ES-I3 (cell line): ENCODE measurements around the gene SLC9A5.

ENCODE experiments used
- H3K36me3 ChIP-seq: 2 replicates; pipeline ENCODE4 v1.6.1; 2013; ENCODE audit warnings: mild to moderate bottlenecking, low read length, control low read depth, moderate library complexity; ENCODE audit not compliant: insufficient read depth
- H3K4me1 ChIP-seq: 2 replicates; pipeline ENCODE4 v1.6.1; 2013; ENCODE audit warnings: mild to moderate bottlenecking, control low read depth, low read length; ENCODE audit not compliant: insufficient read depth
- H3K9ac ChIP-seq: 2 replicates; pipeline ENCODE4 v1.6.1; 2013; ENCODE audit warnings: low read depth, mild to moderate bottlenecking, low read length, moderate library complexity
- H3K9me3 ChIP-seq: 2 replicates; pipeline ENCODE4 v1.6.1; 2013; ENCODE audit warnings: mild to moderate bottlenecking, low read length, moderate library complexity; ENCODE audit not compliant: control insufficient read depth, insufficient read depth

SLC9A5 gene

GRCh38 chr16:67241008-67241900 lies 7.5 kb upstream of the SLC9A5 start:
- Histone ChIP-seq H3K36me3 (peaks cover 3% of the 10 kb centered on the region; the same call in 1 of the 2 replicates), H3K9me3 (no peaks in the 10 kb centered on the region), H3K9ac (no peak overlapping the region), H3K4me1 (peaks cover 29% of the 10 kb centered on the region)

- peaks cover 29% of the 10 kb centered on the region for H3K4me1 ChIP-seq
- H3K9ac ChIP-seq, result no peak overlapping the region
- peaks cover 3% of the 10 kb centered on the region; the same call in 1 of the 2 replicates for H3K36me3 ChIP-seq
- no peaks in the 10 kb centered on the region for H3K9me3 ChIP-seq
These were observed 6.5 kb upstream of the SLC9A5 start for GRCh38 chr16:67242138-67242730.

GRCh38 chr16:67243481-67243880 lies 5.3 kb upstream of the SLC9A5 start:
- no peak overlapping the region for H3K9ac ChIP-seq
- H3K36me3 ChIP-seq, result peaks cover 3% of the 10 kb centered on the region; the same call in 1 of the 2 replicates
- H3K4me1 ChIP-seq, result peaks cover 33% of the 10 kb centered on the region

GRCh38 chr16:67244387-67245185 lies 4.2 kb upstream of the SLC9A5 start:
- Histone ChIP-seq H3K9ac (peak overlapping the region; percentile 96; the same call in 1 of the 2 replicates), H3K4me1 (peaks cover 37% of the 10 kb centered on the region)

More at GRCh38 chr16:67243481-67243880, 5.3 kb upstream of the SLC9A5 start:
- H3K9me3 ChIP-seq, result no peaks in the 10 kb centered on the region

GRCh38 chr16:67245186-67245585 lies 3.6 kb upstream of the SLC9A5 start:
- Histone ChIP-seq H3K4me1 (peaks cover 37% of the 10 kb centered on the region), H3K36me3 (no peaks in the 10 kb centered on the region), H3K9ac (peak overlapping the region; percentile 96), H3K9me3 (no peaks in the 10 kb centered on the region)

More at GRCh38 chr16:67244387-67245185, 4.2 kb upstream of the SLC9A5 start:
- Histone ChIP-seq H3K36me3 (0 out of 2 replicates have a peak, but pooled peaks cover under 1% of the 10 kb centered on the region), H3K9me3 (no peaks in the 10 kb centered on the region)

- H3K4me1 ChIP-seq, result peaks cover 37% of the 10 kb centered on the region
- no peaks in the 10 kb centered on the region for H3K36me3 ChIP-seq
- no peaks in the 10 kb centered on the region for H3K9me3 ChIP-seq
- peak overlapping the region; percentile 96 for H3K9ac ChIP-seq
These were observed 3.1 kb upstream of the SLC9A5 start for GRCh38 chr16:67245674-67246080.

DNA sequence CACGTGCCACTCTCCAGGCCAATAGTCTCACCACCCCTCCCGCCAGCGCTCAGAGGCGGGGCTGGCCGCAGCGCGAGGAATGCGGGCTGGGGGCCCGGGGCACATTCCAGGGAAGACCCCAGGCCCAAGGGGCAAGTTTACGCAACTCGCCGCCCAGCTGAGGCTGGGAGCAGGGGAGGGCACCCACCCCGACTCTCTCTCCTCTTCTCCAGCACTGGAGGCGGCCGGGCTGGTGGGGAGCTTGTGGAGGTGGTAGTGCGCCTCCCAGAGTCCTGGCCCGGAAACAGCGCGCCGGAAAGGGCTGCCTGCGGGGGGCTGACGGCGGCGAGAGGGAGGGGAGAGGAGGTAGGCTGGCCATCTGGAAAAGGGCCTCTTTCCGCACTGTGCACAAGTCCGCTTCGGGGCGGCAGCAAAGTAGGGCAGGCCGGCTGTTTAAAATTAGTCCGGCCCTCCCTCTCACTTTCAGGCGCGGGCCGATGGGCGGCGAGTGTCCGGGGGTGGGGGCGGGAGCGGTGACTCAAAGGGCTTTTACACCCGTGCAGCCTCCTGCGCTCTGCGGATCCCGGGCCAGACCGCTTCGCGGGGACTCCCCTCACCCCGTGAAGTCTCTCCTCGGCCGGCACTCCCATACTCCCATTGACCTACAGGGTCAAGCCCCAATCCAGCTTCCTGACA lies 2.6 kb upstream of the SLC9A5 start:
- H3K9me3 ChIP-seq, result no peaks in the 10 kb centered on the region
- H3K36me3 ChIP-seq, result no peaks in the 10 kb centered on the region
- peaks cover 36% of the 10 kb centered on the region for H3K4me1 ChIP-seq
- peak overlapping the region; percentile 96 for H3K9ac ChIP-seq

- Histone ChIP-seq H3K9ac (peak overlapping the region; percentile 96), H3K9me3 (no peaks in the 10 kb centered on the region), H3K4me1 (peaks cover 30% of the 10 kb centered on the region)
These were observed 2.0 kb upstream of the SLC9A5 start for GRCh38 chr16:67246756-67247191.

GRCh38 chr16:67247192-67248072 lies 1.3 kb upstream of the SLC9A5 start, which contains the start of gene FHOD1:
Gene FHOD1 (minus strand): TSS chr16:67247481. CDS start chr16:67247410, 71 bp downstream.
- Histone ChIP-seq H3K9ac (peak within 1 kb of the TSS; percentile 96), H3K9me3 (no peaks in the 10 kb centered on the region), H3K4me1 (peaks cover 29% of the 10 kb centered on the region), H3K36me3 (no peaks in the 10 kb centered on the region)

More at GRCh38 chr16:67246756-67247191, 2.0 kb upstream of the SLC9A5 start:
- no peaks in the 10 kb centered on the region for H3K36me3 ChIP-seq

- Histone ChIP-seq H3K9ac (peak overlapping the region; percentile 96; the same call in 1 of the 2 replicates), H3K36me3 (no peaks in the 10 kb centered on the region), H3K9me3 (no peaks in the 10 kb centered on the region), H3K4me1 (peaks cover 29% of the 10 kb centered on the region)
These were observed 742 bp upstream of the SLC9A5 start for GRCh38 chr16:67248073-67248400.

GRCh38 chr16:67249178-67250044 lies 632 bp downstream of the SLC9A5 start:
- Histone ChIP-seq H3K36me3 (no peaks in the 10 kb centered on the region), H3K9me3 (no peaks in the 10 kb centered on the region), H3K9ac (peak overlapping the region; percentile 96), H3K4me1 (peaks cover 20% of the 10 kb centered on the region)

DNA sequence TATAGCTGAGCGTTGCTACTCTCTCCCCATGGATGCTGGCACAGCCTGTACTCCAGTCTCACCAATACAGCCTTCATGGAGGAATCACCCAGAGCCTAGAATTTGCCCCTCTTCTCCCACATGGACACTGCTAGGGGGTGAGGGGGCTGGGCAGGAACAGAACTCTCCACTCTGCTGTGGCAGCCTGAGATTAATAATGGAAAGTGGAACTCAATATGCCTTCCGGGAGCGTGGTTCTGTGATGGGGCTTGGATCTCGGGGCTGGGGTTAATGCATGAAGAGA lies 1.2 kb downstream of the SLC9A5 start:
- Histone ChIP-seq H3K9ac (no peak overlapping the region), H3K4me1 (peaks cover 14% of the 10 kb centered on the region), H3K9me3 (no peaks in the 10 kb centered on the region), H3K36me3 (no peaks in the 10 kb centered on the region)
